ENCODE measurements around the gene MED28. TPM values are rescaled to one million over a fixed set of nuclear protein-coding genes. Genes with fewer than 3 reads are reported as not detected.
"Not testable (repeated sequence)": the region's sequence is repeated elsewhere in the genome, so short reads cannot be mapped to it uniquely, and the experiment has no call there.

MED28 gene
- 50.4 TPM for polyA plus RNA-seq
- long read RNA-seq, donor 1, full-length matches to known transcripts = 27 of 35 reads
- long read RNA-seq, donor 1, partial matches to known transcripts = 8 of 35 reads
- long read RNA-seq, donor 1, other reads (novel, unspliced or antisense) = 0 of 35 reads
- long read RNA-seq, donor 2, full-length matches to known transcripts = 36 of 36 reads
- long read RNA-seq, donor 2, partial matches to known transcripts = 0 of 36 reads
- long read RNA-seq, donor 2, other reads (novel, unspliced or antisense) = 0 of 36 reads
- long read RNA-seq, donor 3, full-length matches to known transcripts = 48 of 48 reads
- long read RNA-seq, donor 3, partial matches to known transcripts = 0 of 48 reads
- long read RNA-seq, donor 3, other reads (novel, unspliced or antisense) = 0 of 48 reads
- long read RNA-seq, donor 4, full-length matches to known transcripts = 5 of 5 reads
- long read RNA-seq, donor 4, partial matches to known transcripts = 0 of 5 reads
- long read RNA-seq, donor 4, other reads (novel, unspliced or antisense) = 0 of 5 reads
- long read RNA-seq, donor 5, full-length matches to known transcripts = 26 of 32 reads
- long read RNA-seq, donor 5, partial matches to known transcripts = 6 of 32 reads
- long read RNA-seq, donor 5, other reads (novel, unspliced or antisense) = 0 of 32 reads
- long read RNA-seq, donor 6, full-length matches to known transcripts = 37 of 37 reads
- long read RNA-seq, donor 6, partial matches to known transcripts = 0 of 37 reads
- long read RNA-seq, donor 6, other reads (novel, unspliced or antisense) = 0 of 37 reads
- long read RNA-seq, donor 7, full-length matches to known transcripts = 25 of 30 reads
- long read RNA-seq, donor 7, partial matches to known transcripts = 5 of 30 reads
- long read RNA-seq, donor 7, other reads (novel, unspliced or antisense) = 0 of 30 reads
- long read RNA-seq, donor 8, full-length matches to known transcripts = 60 of 60 reads
- long read RNA-seq, donor 8, partial matches to known transcripts = 0 of 60 reads
- long read RNA-seq, donor 8, other reads (novel, unspliced or antisense) = 0 of 60 reads
- long read RNA-seq, donor 9, full-length matches to known transcripts = 31 of 31 reads
- long read RNA-seq, donor 9, partial matches to known transcripts = 0 of 31 reads
- long read RNA-seq, donor 9, other reads (novel, unspliced or antisense) = 0 of 31 reads
- long read RNA-seq, donor 10, full-length matches to known transcripts = 51 of 61 reads
- long read RNA-seq, donor 10, partial matches to known transcripts = 10 of 61 reads
- long read RNA-seq, donor 10, other reads (novel, unspliced or antisense) = 0 of 61 reads
- long read RNA-seq, donor 11, full-length matches to known transcripts = 40 of 40 reads
- long read RNA-seq, donor 11, partial matches to known transcripts = 0 of 40 reads
- long read RNA-seq, donor 11, other reads (novel, unspliced or antisense) = 0 of 40 reads

GRCh38 chr4:17614416-17615299 lies at the start of gene MED28:
Gene MED28, plus strand, starts transcription at chr4:17614641. Its CDS starts 14 bp downstream, at chr4:17614655.
- peaks cover 6% of the 10 kb centered on the region for H3K4me1 ChIP-seq (ENCODE audit: control insufficient read depth, insufficient read depth, low read length)
- no CpG with 5 or more reads among the region's 46 CpGs for WGBS (ENCODE audit: insufficient coverage, low lambda C conversion rate)

GRCh38 chr4:17565846-17566245 lies 48.6 kb upstream of the MED28 start:
- no peaks in the 10 kb centered on the region for H3K27me3 ChIP-seq (ENCODE audit: control insufficient read depth, insufficient read depth, low read length)
- H3K9me3 ChIP-seq (ENCODE audit: control insufficient read depth, low read depth, low read length) = no peaks in the 10 kb centered on the region
- DNase-seq = no peak
- no peaks in the 10 kb centered on the region for H3K36me3 ChIP-seq (ENCODE audit: control insufficient read depth, insufficient read depth, low read length)
- H3K27ac ChIP-seq (ENCODE audit: low read length) = no peak overlapping the region
- no peaks in the 10 kb centered on the region for H3K4me1 ChIP-seq (ENCODE audit: control insufficient read depth, insufficient read depth, low read length)
- H3K4me3 ChIP-seq (ENCODE audit: low read length) = no peak overlapping the region
- WGBS (ENCODE audit: insufficient coverage, low lambda C conversion rate) = no CpG with 5 or more reads among the region's 3 CpGs

More at GRCh38 chr4:17614416-17615299, at the start of gene MED28:
- DNase-seq = peak; percentile 94 to 95
- peak within 1 kb of the TSS; percentile 79 for H3K4me3 ChIP-seq (ENCODE audit: low read length)
- peaks cover 24% of the 10 kb centered on the region for H3K36me3 ChIP-seq (ENCODE audit: control insufficient read depth, insufficient read depth, low read length)
- H3K27me3 ChIP-seq (ENCODE audit: control insufficient read depth, insufficient read depth, low read length) = no peaks in the 10 kb centered on the region
- peak within 1 kb of the TSS; percentile 68 for H3K27ac ChIP-seq (ENCODE audit: low read length)
- no peaks in the 10 kb centered on the region for H3K9me3 ChIP-seq (ENCODE audit: control insufficient read depth, low read depth, low read length)

- WGBS (ENCODE audit: insufficient coverage, low lambda C conversion rate) = 100% methylated on average over 1 of the region's 2 CpGs
- Histone ChIP-seq H3K27ac (ENCODE audit: low read length) (no peak overlapping the region), H3K27me3 (ENCODE audit: control insufficient read depth, insufficient read depth, low read length) (no peaks in the 10 kb centered on the region), H3K4me3 (ENCODE audit: low read length) (no peak overlapping the region), H3K9me3 (ENCODE audit: control insufficient read depth, low read depth, low read length) (no peaks in the 10 kb centered on the region), H3K36me3 (ENCODE audit: control insufficient read depth, insufficient read depth, low read length) (no peaks in the 10 kb centered on the region), H3K4me1 (ENCODE audit: control insufficient read depth, insufficient read depth, low read length) (no peaks in the 10 kb centered on the region)
- DNase-seq = no peak
These were observed 47.2 kb upstream of the MED28 start for GRCh38 chr4:17567271-17567670.

GRCh38 chr4:17574206-17574605 lies 40.2 kb upstream of the MED28 start:
- Histone ChIP-seq H3K36me3 (ENCODE audit: control insufficient read depth, insufficient read depth, low read length) (no peaks in the 10 kb centered on the region), H3K4me3 (ENCODE audit: low read length) (no peak overlapping the region), H3K27me3 (ENCODE audit: control insufficient read depth, insufficient read depth, low read length) (no peaks in the 10 kb centered on the region), H3K4me1 (ENCODE audit: control insufficient read depth, insufficient read depth, low read length) (peaks cover 15% of the 10 kb centered on the region), H3K27ac (ENCODE audit: low read length) (no peak overlapping the region), H3K9me3 (ENCODE audit: control insufficient read depth, low read depth, low read length) (peaks cover 3% of the 10 kb centered on the region)
- no CpG with 5 or more reads among the region's 4 CpGs for WGBS (ENCODE audit: insufficient coverage, low lambda C conversion rate)
- peak in 1 of 2 donors; percentile 31 for DNase-seq

GRCh38 chr4:17575177-17575576 lies 39.3 kb upstream of the MED28 start:
- H3K27me3 ChIP-seq (ENCODE audit: control insufficient read depth, insufficient read depth, low read length); H3K9me3 ChIP-seq (ENCODE audit: control insufficient read depth, low read depth, low read length); H3K27ac ChIP-seq (ENCODE audit: low read length); DNase-seq; H3K4me3 ChIP-seq (ENCODE audit: low read length); H3K36me3 ChIP-seq (ENCODE audit: control insufficient read depth, insufficient read depth, low read length): not testable (repeated sequence)
- no CpG with 5 or more reads among the region's 12 CpGs for WGBS (ENCODE audit: insufficient coverage, low lambda C conversion rate)
- H3K4me1 ChIP-seq (ENCODE audit: control insufficient read depth, insufficient read depth, low read length) = peaks cover 15% of the 10 kb centered on the region

- Histone ChIP-seq H3K4me1 (ENCODE audit: control insufficient read depth, insufficient read depth, low read length) (peaks cover 15% of the 10 kb centered on the region), H3K4me3 (ENCODE audit: low read length) (peak within 1 kb of the TSS; percentile 85), H3K36me3 (ENCODE audit: control insufficient read depth, insufficient read depth, low read length) (peaks cover 19% of the 10 kb centered on the region), H3K9me3 (ENCODE audit: control insufficient read depth, low read depth, low read length) (peaks cover 3% of the 10 kb centered on the region), H3K27ac (ENCODE audit: low read length) (peak within 1 kb of the TSS; percentile 94), H3K27me3 (ENCODE audit: control insufficient read depth, insufficient read depth, low read length) (no peaks in the 10 kb centered on the region)
- WGBS (ENCODE audit: insufficient coverage, low lambda C conversion rate) = no CpG with 5 or more reads among the region's 91 CpGs
- peak; percentile 97 to 98 for DNase-seq
These were observed 37.3 kb upstream of the MED28 start, which contains the start of gene LAP3 for GRCh38 chr4:17576932-17577664. Gene LAP3, plus strand, starts transcription at chr4:17577198. Its CDS starts 268 bp downstream, at chr4:17577466.

GRCh38 chr4:17577665-17578481 lies 36.6 kb upstream of the MED28 start:
- Histone ChIP-seq H3K9me3 (ENCODE audit: control insufficient read depth, low read depth, low read length) (peaks cover 3% of the 10 kb centered on the region), H3K4me3 (ENCODE audit: low read length) (peak overlapping the region; percentile 85), H3K27ac (ENCODE audit: low read length) (peak overlapping the region; percentile 94), H3K36me3 (ENCODE audit: control insufficient read depth, insufficient read depth, low read length) (peaks cover 25% of the 10 kb centered on the region), H3K27me3 (ENCODE audit: control insufficient read depth, insufficient read depth, low read length) (no peaks in the 10 kb centered on the region), H3K4me1 (ENCODE audit: control insufficient read depth, insufficient read depth, low read length) (peaks cover 15% of the 10 kb centered on the region)
- peak in 1 of 2 donors; percentile 64 for DNase-seq
- 0% methylated on average over 2 of the region's 33 CpGs for WGBS (ENCODE audit: insufficient coverage, low lambda C conversion rate)

GRCh38 chr4:17578482-17578891 lies 36.0 kb upstream of the MED28 start:
- Histone ChIP-seq H3K4me1 (ENCODE audit: control insufficient read depth, insufficient read depth, low read length) (peaks cover 15% of the 10 kb centered on the region), H3K9me3 (ENCODE audit: control insufficient read depth, low read depth, low read length) (peaks cover 3% of the 10 kb centered on the region), H3K4me3 (ENCODE audit: low read length) (peak overlapping the region; percentile 85), H3K27ac (ENCODE audit: low read length) (peak overlapping the region; percentile 94), H3K27me3 (ENCODE audit: control insufficient read depth, insufficient read depth, low read length) (no peaks in the 10 kb centered on the region), H3K36me3 (ENCODE audit: control insufficient read depth, insufficient read depth, low read length) (peaks cover 31% of the 10 kb centered on the region)
- no CpG with 5 or more reads among the region's 6 CpGs for WGBS (ENCODE audit: insufficient coverage, low lambda C conversion rate)
- DNase-seq = peak in 1 of 2 donors; percentile 59

Measured in large intestine (tissue), 12 donors.